Keratinocyte (primary cell): ENCODE data around the gene SBNO2. TPM values are rescaled to one million over a fixed set of nuclear protein-coding genes. Genes with fewer than 3 reads are reported as not detected.

Source experiments
- DNase-seq: peaks from one replicate; pipeline ENCODE4 v3.0.0-alpha.2; 2011; ENCODE audit warnings: low read depth, missing footprints, low spot score
- FAIRE-seq: peaks from 2 replicates; lab custom pipeline; 2011; peaks lifted over from hg19 to GRCh38; lab: Jason Lieb, UNC
- H2AFZ ChIP-seq: 2 replicates; pipeline ENCODE4 v1.6.0; 2012; ENCODE audit warnings: low read length, control low read depth, inconsistent platforms; ENCODE audit not compliant: control insufficient read depth
- H3K27ac ChIP-seq: 2 replicates; pipeline ENCODE4 v1.5.1; 2011; ENCODE audit warnings: low read length; ENCODE audit not compliant: control insufficient read depth, insufficient read depth
- H3K27me3 ChIP-seq: 3 replicates; pipeline ENCODE4 v1.6.0; 2011; ENCODE audit warnings: low read length; ENCODE audit not compliant: control insufficient read depth, insufficient read depth; ENCODE audit errors: extremely low read depth
- H3K36me3 ChIP-seq, 2 experiments: 2 replicates in 1 of 2; 3 replicates in 1 of 2; pipeline ENCODE4 v1.5.1; 2011; ENCODE audit warnings: low read length in 2 of 2, mild to moderate bottlenecking in 1 of 2; ENCODE audit not compliant: control insufficient read depth in 2 of 2, insufficient read depth in 2 of 2; ENCODE audit errors: extremely low read depth in 1 of 2
- H3K4me1 ChIP-seq: 3 replicates; pipeline ENCODE4 v1.5.1; 2011; ENCODE audit warnings: low read length; ENCODE audit not compliant: control insufficient read depth, insufficient read depth; ENCODE audit errors: extremely low read depth
- H3K4me2 ChIP-seq: 3 replicates; pipeline ENCODE4 v1.6.0; 2011; ENCODE audit warnings: low read depth, low read length; ENCODE audit not compliant: control insufficient read depth, insufficient read depth; ENCODE audit errors: extremely low read depth
- H3K4me3 ChIP-seq, 3 experiments: fragments of 200-600 bp in 1 of 3; sonication (generic) in 1 of 3; 2 replicates in 2 of 3; 3 replicates in 1 of 3; pipeline ENCODE4 v1.5.1; 2011 to 2016; ENCODE audit warnings: low read length in 3 of 3, mild to moderate bottlenecking in 3 of 3, control low read depth in 2 of 3, inconsistent platforms in 1 of 3, low read depth in 1 of 3, mixed read lengths in 1 of 3, mixed run types in 1 of 3, moderate library complexity in 1 of 3; ENCODE audit not compliant: control insufficient read depth in 2 of 3, insufficient read depth in 2 of 3; ENCODE audit errors: extremely low read depth in 1 of 3
- H3K79me2 ChIP-seq: 2 replicates; pipeline ENCODE4 v1.6.0; 2012; ENCODE audit warnings: low read length; ENCODE audit not compliant: control insufficient read depth, insufficient read depth
- H3K9ac ChIP-seq: 3 replicates; pipeline ENCODE4 v1.6.0; 2011; ENCODE audit warnings: low read length; ENCODE audit not compliant: control insufficient read depth, insufficient read depth; ENCODE audit errors: extremely low read depth
- H3K9me1 ChIP-seq: 3 replicates; pipeline ENCODE4 v1.6.0; 2011; ENCODE audit warnings: low read length; ENCODE audit not compliant: control insufficient read depth, insufficient read depth; ENCODE audit errors: extremely low read depth
- H3K9me3 ChIP-seq: 2 replicates; pipeline ENCODE4 v1.5.1; 2012; ENCODE audit warnings: low read depth, low read length; ENCODE audit not compliant: control insufficient read depth
- H4K20me1 ChIP-seq: 3 replicates; pipeline ENCODE4 v1.6.0; 2011; ENCODE audit warnings: low read length; ENCODE audit not compliant: control insufficient read depth, insufficient read depth; ENCODE audit errors: extremely low read depth
- EZH2 ChIP-seq: IDR thresholded peaks from one replicate; pipeline ENCODE4 v1.6.1; 2012; ENCODE audit warnings: inconsistent platforms, mild to moderate bottlenecking, low read length, moderate library complexity
- dilution Hi-C: fragments of 300-500 bp; cut with MboI; formaldehyde crosslinking; loops from one replicate; pipeline ENCODE4 v1.7.0; 2020; ENCODE audit warnings: low sequenced_read_pairs; ENCODE audit not compliant: extremely low pct_ligation_motif_present
- polyA plus RNA-seq, 5 experiments: library from polyadenylated mRNA; depleted of rRNA in 3 of 5; stranded (reverse) in 3 of 5; stranded (forward) in 1 of 5; unstranded in 1 of 5; fragments of >200 nt; gene quantifications; 1 replicate in 1 of 5; 2 replicates in 3 of 5; 3 replicates in 1 of 5; pipeline versions ENCODE4 v1.2.1 to v1.2.3, GENCODE V29; 2011 to 2012; ENCODE audit warnings: missing spikeins in 2 of 5, low read depth in 1 of 5, low replicate concordance in 1 of 5
- TF ChIP-seq, protein P1 (sequence below), 3 experiments: IDR thresholded peaks in 1 of 3; conservative IDR thresholded peaks in 1 of 3; optimal IDR thresholded peaks in 1 of 3; 2 replicates in 2 of 3; 3 replicates in 1 of 3; pipeline versions ENCODE3 to v1.5.1; 2011; ENCODE audit warnings: low read length in 3 of 3, mild to moderate bottlenecking in 3 of 3, moderate library complexity in 2 of 3, control low read depth in 1 of 3, inconsistent platforms in 1 of 3; ENCODE audit not compliant: insufficient read depth in 2 of 3; ENCODE audit errors: extremely low read depth in 1 of 3

Gene SBNO2
- polyA plus RNA-seq, 1 donor (not counting 4 experiments of a cell fraction or from before 2014, with no cell fraction given) = 10.9 TPM

DNA sequence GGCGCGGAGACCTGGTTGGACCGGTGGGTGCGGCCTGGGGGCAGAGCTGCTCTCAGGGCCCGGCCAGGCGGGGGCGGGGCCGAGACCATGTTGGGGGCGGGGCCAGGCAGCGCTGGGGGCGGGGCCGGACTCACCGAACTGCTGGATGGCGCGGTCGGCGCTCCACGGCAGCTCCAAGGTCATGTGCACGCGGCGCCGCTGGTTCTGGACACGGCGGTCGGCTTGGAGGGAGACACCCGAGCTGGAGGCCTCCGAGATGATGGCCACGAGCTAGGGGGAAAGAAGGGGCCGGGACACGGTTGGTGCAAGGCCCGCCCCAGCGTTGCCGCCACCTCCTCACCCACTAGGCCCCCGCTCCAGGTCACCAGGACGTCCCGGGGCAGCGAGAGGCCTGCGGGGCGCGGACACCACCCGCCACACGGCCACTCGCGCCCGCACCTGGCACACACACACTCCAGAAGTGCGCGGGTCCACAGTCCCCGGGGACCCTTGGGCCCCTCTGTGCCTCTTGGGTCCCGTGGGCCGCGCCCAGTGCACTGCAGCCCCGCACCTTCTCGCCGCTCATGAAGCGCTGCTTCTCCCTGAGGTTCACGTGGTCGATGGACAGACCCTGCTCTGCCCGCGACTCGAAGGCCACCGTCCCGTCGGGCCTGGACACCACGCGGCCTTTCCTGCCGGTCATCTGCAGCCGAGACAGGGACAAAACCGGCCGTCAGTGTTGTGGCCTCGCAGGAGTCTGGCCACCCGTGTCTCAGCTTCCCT lies 61.6 kb downstream of the SBNO2 start:
- TF ChIP-seq, protein P1, sequence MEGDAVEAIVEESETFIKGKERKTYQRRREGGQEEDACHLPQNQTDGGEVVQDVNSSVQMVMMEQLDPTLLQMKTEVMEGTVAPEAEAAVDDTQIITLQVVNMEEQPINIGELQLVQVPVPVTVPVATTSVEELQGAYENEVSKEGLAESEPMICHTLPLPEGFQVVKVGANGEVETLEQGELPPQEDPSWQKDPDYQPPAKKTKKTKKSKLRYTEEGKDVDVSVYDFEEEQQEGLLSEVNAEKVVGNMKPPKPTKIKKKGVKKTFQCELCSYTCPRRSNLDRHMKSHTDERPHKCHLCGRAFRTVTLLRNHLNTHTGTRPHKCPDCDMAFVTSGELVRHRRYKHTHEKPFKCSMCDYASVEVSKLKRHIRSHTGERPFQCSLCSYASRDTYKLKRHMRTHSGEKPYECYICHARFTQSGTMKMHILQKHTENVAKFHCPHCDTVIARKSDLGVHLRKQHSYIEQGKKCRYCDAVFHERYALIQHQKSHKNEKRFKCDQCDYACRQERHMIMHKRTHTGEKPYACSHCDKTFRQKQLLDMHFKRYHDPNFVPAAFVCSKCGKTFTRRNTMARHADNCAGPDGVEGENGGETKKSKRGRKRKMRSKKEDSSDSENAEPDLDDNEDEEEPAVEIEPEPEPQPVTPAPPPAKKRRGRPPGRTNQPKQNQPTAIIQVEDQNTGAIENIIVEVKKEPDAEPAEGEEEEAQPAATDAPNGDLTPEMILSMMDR (optimal IDR thresholded peaks at IDR 0.05 in 1 of 3, IDR thresholded peaks at IDR 0.05 in 1 of 3, conservative IDR thresholded peaks at IDR 0.05 in 1 of 3; ENCODE audit: extremely low read depth in 1 of 3, insufficient read depth in 2 of 3, low read length in 3 of 3) = no peak
- no peak for TF ChIP-seq EZH2
- Histone ChIP-seq H3K36me3 (peaks cover 20 to 24% of the 10 kb centered on the region in 2 experiments), H4K20me1 (peaks cover 3% of the 10 kb centered on the region), H3K9ac (no peak overlapping the region), H2AFZ (no peak overlapping the region), H3K79me2 (no peaks in the 10 kb centered on the region), H3K27ac (no peak overlapping the region), H3K4me3 (no peak overlapping the region), H3K9me1 (no peaks in the 10 kb centered on the region), H3K4me1 (peaks cover 5% of the 10 kb centered on the region), H3K27me3 (no peaks in the 10 kb centered on the region), H3K9me3 (no peaks in the 10 kb centered on the region), H3K4me2 (no peak overlapping the region)
- FAIRE-seq (no peak), DNase-seq (no peak)
- dilution Hi-C loops = no loop called here

DNA sequence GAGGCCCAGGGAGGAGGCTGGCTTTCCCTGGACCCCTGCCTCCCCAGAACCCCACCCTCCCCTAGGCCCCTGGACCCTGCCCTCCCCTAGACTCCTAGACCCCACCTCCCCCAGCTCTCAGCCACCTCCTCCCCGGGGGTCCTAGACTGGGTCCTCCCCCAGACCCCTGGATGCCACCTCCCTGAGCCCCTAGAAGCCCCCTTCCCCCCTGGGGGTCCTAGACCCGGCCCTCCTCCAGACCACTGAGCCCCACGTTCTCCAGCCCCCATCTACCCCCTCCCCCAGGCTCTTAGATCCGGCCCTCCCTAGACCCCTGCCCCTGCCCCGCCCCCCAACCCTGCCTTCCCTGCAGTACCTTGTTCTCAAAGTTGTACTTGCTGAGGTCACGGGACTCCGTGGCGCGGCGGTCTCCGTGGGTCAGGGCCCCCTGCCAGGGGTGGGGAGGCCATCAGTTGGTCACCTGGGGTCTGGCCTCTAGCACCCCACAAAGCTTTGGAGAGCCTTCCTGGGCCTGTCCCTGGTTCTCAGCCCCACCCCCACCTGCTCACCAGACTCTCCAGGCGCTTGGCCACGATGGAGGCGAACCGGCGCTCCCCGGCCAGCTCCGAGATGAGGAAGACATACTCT lies 62.3 kb downstream of the SBNO2 start:
- Histone ChIP-seq H3K36me3 (peaks cover 15 to 23% of the 10 kb centered on the region in 2 experiments), H3K4me2 (no peak overlapping the region), H3K27me3 (no peaks in the 10 kb centered on the region), H3K27ac (no peak overlapping the region), H3K79me2 (no peaks in the 10 kb centered on the region), H3K9me3 (no peaks in the 10 kb centered on the region), H3K4me3 (no peak overlapping the region), H3K4me1 (peaks cover 5% of the 10 kb centered on the region), H4K20me1 (peaks cover 3% of the 10 kb centered on the region), H3K9ac (no peak overlapping the region), H3K9me1 (no peaks in the 10 kb centered on the region), H2AFZ (no peak overlapping the region)
- no peak for DNase-seq
- dilution Hi-C loops = no loop called here
- no peak for TF ChIP-seq EZH2
- FAIRE-seq = no peak
